MCF 10A (cell line): Measurements from ENCODE around the gene MKRN1. TPM values are rescaled to one million over a fixed set of nuclear protein-coding genes. Genes with fewer than 3 reads are reported as not detected.

ENCODE experiments used
- BruUV-seq: library from RNA; stranded (reverse); fragments of 400-500 nt; replicated peaks from 2 replicates; lab custom pipeline; 2021; lab: Mats Ljungman, UMichigan
- CTCF ChIA-PET: fragments of 300-600 bp; sonication (Branson Sonifier 250); formaldehyde crosslinking; extraction: SDS; loops from one replicate; lab custom pipeline; 2021; ENCODE audit warnings: antibody characterized with exemption, inconsistent platforms; lab: Yijun Ruan, JAX
- POLR2A ChIA-PET: fragments of 300-600, 350-650 bp; sonication (Branson Sonifier 250); formaldehyde crosslinking; extraction: SDS; loops from one replicate; lab custom pipeline; 2020; ENCODE audit warnings: antibody characterized with exemption, inconsistent platforms; lab: Yijun Ruan, JAX
- DNase-seq: peaks from one replicate; pipeline ENCODE4 v3.0.0-alpha.2; 2018; ENCODE audit not compliant: unreplicated experiment
- H3K27ac Mint-ChIP-seq: one replicate; pipeline ENCODE4 v1.8.0; 2022; ENCODE audit warnings: mild to moderate bottlenecking, low read depth, mixed read lengths; ENCODE audit not compliant: unreplicated experiment
- H3K27me3 Mint-ChIP-seq: one replicate; pipeline ENCODE4 v1.8.0; 2022; ENCODE audit warnings: mixed read lengths; ENCODE audit not compliant: insufficient read depth, unreplicated experiment
- H3K36me3 Mint-ChIP-seq: one replicate; pipeline ENCODE4 v1.8.0; 2022; ENCODE audit warnings: mild to moderate bottlenecking, moderate library complexity, mixed read lengths; ENCODE audit not compliant: insufficient read depth, unreplicated experiment
- H3K4me1 Mint-ChIP-seq: one replicate; pipeline ENCODE4 v1.8.0; 2022; ENCODE audit warnings: mixed read lengths; ENCODE audit not compliant: insufficient read depth, unreplicated experiment
- H3K4me3 Mint-ChIP-seq: one replicate; pipeline ENCODE4 v1.8.0; 2022; ENCODE audit warnings: mild to moderate bottlenecking, moderate library complexity, mixed read lengths; ENCODE audit not compliant: unreplicated experiment
- H3K9me3 Mint-ChIP-seq: one replicate; pipeline ENCODE4 v1.8.0; 2022; ENCODE audit warnings: mixed read lengths; ENCODE audit not compliant: unreplicated experiment
- intact Hi-C: fragments of 100-400 bp; cut with micrococcal nuclease; formaldehyde crosslinking; loops from 2 replicates; pipeline ENCODE4 v1.14.1; 2022
- total RNA-seq: library from RNA; stranded (reverse); gene quantifications from 2 replicates; pipeline ENCODE4 v1.2.3, GENCODE V29; 2022
- TF ChIP-seq, protein P1 (sequence below): fragments of 200-600 bp; IDR thresholded peaks from one replicate; pipeline ENCODE4 v1.8.0; 2022; ENCODE audit warnings: antibody characterized with exemption, mild to moderate bottlenecking; ENCODE audit not compliant: unreplicated experiment

Gene MKRN1
- total RNA-seq, 1 experiment from 2014 or later: 65.5 TPM

DNA sequence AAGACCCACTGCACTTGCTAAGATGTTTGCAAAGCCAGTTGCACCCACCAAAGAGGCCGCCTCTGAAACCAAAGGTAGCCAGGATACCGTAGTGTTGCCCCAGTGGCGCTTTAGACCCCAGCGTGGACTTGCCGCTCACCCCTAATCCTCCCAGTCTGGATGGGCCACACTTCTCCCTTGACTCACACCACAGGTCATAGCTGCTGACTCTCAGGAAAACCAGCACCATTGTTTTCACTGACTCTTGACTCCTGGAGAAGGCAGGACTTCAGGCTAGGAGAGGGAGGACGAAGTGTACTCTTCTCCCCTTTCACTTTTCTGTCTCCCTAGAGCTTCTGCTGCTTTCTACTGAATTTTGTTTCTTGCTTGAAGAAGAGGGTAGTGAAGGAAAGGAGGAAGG lies 53.2 kb downstream of the MKRN1 start:
- intact Hi-C loops: no loop called here
- TF ChIP-seq, protein P1, sequence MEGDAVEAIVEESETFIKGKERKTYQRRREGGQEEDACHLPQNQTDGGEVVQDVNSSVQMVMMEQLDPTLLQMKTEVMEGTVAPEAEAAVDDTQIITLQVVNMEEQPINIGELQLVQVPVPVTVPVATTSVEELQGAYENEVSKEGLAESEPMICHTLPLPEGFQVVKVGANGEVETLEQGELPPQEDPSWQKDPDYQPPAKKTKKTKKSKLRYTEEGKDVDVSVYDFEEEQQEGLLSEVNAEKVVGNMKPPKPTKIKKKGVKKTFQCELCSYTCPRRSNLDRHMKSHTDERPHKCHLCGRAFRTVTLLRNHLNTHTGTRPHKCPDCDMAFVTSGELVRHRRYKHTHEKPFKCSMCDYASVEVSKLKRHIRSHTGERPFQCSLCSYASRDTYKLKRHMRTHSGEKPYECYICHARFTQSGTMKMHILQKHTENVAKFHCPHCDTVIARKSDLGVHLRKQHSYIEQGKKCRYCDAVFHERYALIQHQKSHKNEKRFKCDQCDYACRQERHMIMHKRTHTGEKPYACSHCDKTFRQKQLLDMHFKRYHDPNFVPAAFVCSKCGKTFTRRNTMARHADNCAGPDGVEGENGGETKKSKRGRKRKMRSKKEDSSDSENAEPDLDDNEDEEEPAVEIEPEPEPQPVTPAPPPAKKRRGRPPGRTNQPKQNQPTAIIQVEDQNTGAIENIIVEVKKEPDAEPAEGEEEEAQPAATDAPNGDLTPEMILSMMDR: no peak
- ChIA-PET CTCF (no interaction called here), POLR2A (no interaction called here)
- BruUV-seq: no TSS peak
- Mint-ChIP-seq H3K27ac (no peak overlapping the region), H3K4me1 (no peaks in the 10 kb centered on the region), H3K27me3 (no peaks in the 10 kb centered on the region), H3K36me3 (no peaks in the 10 kb centered on the region), H3K9me3 (no peaks in the 10 kb centered on the region), H3K4me3 (no peak overlapping the region)
- DNase-seq: no peak

DNA sequence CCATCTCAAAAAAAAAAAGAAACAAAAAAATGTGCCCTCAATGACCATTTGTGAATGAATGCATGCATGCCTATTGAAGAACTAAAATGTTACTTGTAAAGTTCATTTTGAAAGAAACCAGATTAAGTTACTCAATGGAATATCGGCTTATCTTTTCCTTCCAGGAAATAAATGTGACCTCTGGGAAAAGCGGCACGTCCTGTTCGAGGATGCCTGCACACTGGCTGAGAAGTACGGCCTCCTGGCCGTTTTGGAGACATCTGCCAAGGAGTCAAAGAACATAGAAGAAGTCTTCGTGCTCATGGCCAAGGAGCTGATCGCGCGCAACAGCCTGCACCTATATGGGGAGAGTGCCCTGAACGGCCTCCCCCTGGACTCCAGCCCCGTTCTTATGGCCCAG lies 53.6 kb downstream of the MKRN1 start:
- ChIA-PET CTCF (interaction anchor here (0.6 kb wide), 1 partner anchor 20 kb away, joined by 3 read pairs; no protein-coding TSS in a partner anchor), POLR2A (no interaction called here)
- Mint-ChIP-seq H3K4me1 (no peaks in the 10 kb centered on the region), H3K27me3 (no peaks in the 10 kb centered on the region), H3K36me3 (no peaks in the 10 kb centered on the region), H3K4me3 (no peak overlapping the region), H3K27ac (no peak overlapping the region), H3K9me3 (no peaks in the 10 kb centered on the region)
- BruUV-seq: no TSS peak
- intact Hi-C loops: no loop called here
- TF ChIP-seq, protein P1: no peak
- DNase-seq: no peak

DNA sequence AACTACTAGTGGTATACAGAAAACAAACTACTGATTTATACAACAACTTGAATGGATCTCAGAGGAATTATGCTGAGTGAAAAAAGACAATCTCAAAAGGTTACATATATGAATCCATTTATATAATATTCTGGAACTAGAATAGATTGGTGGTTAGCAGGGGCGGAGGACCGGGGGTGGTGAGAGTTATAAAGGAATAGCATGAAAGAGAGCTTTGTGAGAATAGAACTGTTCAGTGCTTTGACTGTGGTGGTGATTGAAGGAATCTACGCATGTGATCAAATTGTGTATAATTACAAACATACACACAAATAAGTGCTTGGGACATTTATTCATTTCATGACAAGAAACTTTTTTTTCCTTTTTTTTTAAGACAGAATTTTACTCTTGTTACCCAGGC lies 55.8 kb downstream of the MKRN1 start:
- Mint-ChIP-seq H3K4me1 (no peaks in the 10 kb centered on the region), H3K27ac (no peak overlapping the region), H3K4me3 (no peak overlapping the region), H3K9me3 (no peaks in the 10 kb centered on the region), H3K27me3 (peaks cover 12% of the 10 kb centered on the region), H3K36me3 (no peaks in the 10 kb centered on the region)
- TF ChIP-seq, protein P1: no peak
- intact Hi-C loops: no loop called here
- no peak for DNase-seq
- BruUV-seq: no TSS peak
- POLR2A ChIA-PET: no interaction called here
- CTCF ChIA-PET: no interaction called here

DNA sequence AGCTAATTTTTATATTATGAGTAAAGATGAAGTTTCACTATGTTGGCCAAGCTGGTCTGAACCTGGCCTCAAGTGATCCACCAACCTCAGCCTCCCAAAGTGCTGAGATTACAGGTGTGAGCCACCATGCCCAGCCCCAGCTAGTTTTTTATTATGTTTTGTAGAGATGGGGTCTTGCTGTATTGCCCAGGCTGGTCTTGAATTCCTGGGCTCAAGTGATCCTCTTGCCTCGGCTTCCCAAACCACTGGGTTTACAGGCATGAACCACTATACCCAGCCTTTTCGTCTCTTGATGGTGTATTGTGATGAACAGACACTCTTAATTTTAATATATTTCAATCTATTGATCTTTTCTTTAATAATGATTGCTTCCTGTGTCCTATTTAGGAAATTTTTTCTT lies 57.8 kb downstream of the MKRN1 start:
- no TSS peak for BruUV-seq
- intact Hi-C loops: no loop called here

More for the DNA sequence above, 57.8 kb downstream of the MKRN1 start:
- Mint-ChIP-seq H3K4me1 (no peaks in the 10 kb centered on the region), H3K4me3 (no peak overlapping the region), H3K27me3 (peaks cover 12% of the 10 kb centered on the region), H3K27ac (no peak overlapping the region), H3K9me3 (no peaks in the 10 kb centered on the region), H3K36me3 (no peaks in the 10 kb centered on the region)
- ChIA-PET POLR2A (no interaction called here), CTCF (interaction anchor here (0.6 to 0.7 kb wide), 2 partner anchors 36 to 177 kb away, joined by 3 read pairs; no protein-coding TSS in a partner anchor)
- no peak for DNase-seq
- TF ChIP-seq, protein P1: no peak
